Fibroblast of skin of left biceps (primary cell): ENCODE data around the gene NAPB.
"Not testable (repeated sequence)": the region's sequence is repeated elsewhere in the genome, so short reads cannot be mapped to it uniquely, and the experiment has no call there.

Experiments used
- DNase-seq, 2 experiments: peaks; one replicate each; pipeline ENCODE4 v3.0.0-alpha.2; 2013; ENCODE audit warnings: low read depth in 2 of 2

The NAPB gene

GRCh38 chr20:23420943-23421931, at the start of gene NAPB:
TSS of gene NAPB (minus strand) at chr20:23421488. CDS start at chr20:23421402, 86 bp downstream.
- peak; percentile 56 to 66 for DNase-seq

GRCh38 chr20:23466961-23467360, 45.7 kb upstream of the NAPB start:
- DNase-seq, result not testable (repeated sequence)

- no peak for DNase-seq
Measured at GRCh38 chr20:23461180-23461579, 39.9 kb upstream of the NAPB start.

DNA sequence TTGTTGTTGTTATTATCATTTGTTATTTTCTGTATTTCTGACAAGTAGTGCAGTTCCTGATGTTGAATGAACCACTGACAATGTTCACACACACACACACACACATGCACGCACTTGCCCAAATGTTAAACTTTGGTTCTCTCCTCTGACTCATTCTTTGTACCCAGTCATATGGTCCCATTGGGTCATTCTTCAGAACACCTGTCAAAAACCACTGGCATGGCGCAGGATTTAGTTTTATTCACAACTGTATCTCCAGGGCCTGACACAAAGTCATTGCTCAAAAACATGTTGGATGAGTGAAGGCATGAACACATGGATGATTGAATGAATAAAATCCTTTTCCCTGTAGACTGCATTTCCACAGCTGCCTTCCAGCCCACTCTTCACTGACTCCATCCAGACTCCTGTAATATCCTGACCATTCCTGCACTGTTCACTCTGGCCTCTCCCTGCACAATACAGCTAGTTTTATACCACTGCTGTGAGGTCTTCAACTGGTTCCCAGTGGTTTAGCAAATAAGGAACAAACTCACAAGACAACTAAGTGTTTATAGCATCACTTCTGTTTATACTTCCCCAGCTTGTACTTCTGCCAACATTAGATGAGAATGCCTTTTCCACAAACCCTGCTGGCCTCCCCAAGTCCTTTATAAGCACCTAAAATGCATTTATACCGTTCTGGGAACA, 38.3 kb upstream of the NAPB start:
- DNase-seq, result no peak

DNA sequence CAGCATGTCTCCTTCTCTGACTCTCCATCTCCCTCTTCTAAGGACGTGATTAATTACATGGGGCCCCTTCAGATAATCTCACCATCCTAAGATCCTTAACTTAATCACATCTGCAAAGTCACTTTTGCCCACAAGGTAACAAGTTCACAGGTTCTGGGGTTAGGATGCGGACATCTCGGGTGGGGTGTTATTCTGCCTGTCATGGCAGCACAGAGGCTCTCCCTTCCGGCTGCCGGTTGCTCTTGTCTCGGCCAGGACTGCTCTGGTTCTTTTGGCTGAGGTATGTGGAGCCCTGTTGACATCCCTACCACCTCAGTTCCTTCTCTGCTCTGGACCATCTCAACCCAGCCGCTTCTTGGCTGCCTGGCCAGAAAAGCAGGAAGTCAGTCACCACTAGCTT, 35.6 kb upstream of the NAPB start:
- DNase-seq, result no peak

DNA sequence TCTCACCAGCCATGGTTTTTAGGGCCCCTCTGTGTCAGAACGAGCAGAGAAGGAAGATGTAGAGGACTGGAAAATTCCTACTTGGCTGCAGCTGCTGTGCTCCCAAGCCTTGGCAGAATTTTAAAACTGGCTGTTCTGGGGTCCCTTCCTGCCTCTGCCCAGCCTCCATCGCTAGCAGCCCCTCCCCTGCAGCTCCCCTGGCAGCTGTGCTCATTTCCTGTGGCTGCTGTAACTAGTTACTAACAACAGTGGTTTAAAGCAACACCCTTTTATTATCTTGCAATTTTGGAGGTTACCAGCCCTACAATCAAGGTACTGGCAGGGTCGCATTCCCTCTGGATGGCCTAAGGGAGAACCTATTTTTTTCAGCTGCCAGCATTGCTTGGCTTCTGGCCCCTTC, 35.1 kb upstream of the NAPB start:
- no peak for DNase-seq

DNA sequence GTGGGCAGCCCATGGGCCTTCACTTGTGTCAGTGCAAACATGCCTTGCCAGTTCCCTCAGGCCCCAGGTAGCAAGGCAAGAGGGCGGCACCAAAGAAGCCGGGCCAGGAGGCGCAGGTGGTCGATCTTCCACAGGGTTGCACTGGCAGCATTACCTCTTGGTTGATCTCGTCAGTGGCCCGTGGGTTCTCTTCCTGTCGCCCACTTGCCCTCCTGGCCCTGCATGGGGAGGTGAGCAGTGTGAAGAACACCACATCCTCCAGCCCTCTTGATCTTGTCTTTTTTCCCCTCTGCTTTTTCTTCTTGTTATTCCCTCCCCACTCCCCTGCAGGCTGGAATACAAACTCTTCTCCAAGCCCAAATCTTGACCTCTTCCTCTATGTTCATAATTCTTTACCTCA, 34.4 kb upstream of the NAPB start:
- DNase-seq, result no peak

- no peak for DNase-seq
Measured at GRCh38 chr20:23454816-23455215, 33.5 kb upstream of the NAPB start.

GRCh38 chr20:23453549-23454543, 32.6 kb upstream of the NAPB start:
- no peak for DNase-seq

GRCh38 chr20:23452776-23453175, 31.5 kb upstream of the NAPB start, which contains the start of gene CST11:
TSS of gene CST11 (minus strand) at chr20:23452876. CDS start at chr20:23452811, 65 bp downstream.
- no peak for DNase-seq

GRCh38 chr20:23451956-23452487, 30.7 kb upstream of the NAPB start:
- no peak for DNase-seq

- no peak for DNase-seq
Measured at GRCh38 chr20:23450877-23451276, 29.6 kb upstream of the NAPB start.

DNA sequence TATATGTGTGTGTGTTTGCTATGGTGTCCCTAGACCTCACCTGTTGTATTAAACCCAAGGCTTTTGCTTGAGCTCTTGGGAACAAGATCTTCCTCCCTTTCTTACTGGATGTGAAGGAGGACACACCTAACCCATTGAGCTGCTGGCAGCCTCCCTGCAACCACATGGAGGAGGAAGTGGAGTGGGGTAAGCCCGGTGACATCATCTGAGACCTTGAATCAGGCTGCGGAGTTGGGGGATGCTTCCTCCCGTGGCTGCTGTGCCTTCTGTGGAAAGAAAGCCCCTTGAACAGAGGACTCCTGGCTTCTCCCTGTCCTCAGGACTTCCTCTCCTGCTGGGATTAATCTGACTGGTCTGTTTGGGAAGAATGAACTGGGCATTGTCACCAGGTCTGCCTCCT, 28.1 kb upstream of the NAPB start:
- DNase-seq, result no peak

DNA sequence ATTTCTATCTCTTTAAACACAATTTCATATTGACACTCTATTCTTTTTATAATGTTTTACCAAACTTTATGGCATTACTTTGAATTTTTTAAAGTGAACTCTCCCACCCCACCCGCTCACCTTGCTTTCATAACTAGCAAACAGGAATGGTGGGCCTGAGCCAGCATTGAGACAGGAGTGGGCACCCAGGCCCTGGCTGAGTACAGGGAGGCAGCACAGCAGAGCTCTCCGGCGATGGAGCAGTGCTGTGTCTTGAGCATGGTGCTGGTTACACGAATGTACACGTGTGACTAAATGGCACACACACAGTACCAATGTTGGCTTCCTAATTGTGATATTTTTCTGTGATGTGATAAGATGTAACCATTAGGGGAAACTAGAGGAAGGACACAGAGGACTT, 26.9 kb upstream of the NAPB start:
- no peak for DNase-seq

DNA sequence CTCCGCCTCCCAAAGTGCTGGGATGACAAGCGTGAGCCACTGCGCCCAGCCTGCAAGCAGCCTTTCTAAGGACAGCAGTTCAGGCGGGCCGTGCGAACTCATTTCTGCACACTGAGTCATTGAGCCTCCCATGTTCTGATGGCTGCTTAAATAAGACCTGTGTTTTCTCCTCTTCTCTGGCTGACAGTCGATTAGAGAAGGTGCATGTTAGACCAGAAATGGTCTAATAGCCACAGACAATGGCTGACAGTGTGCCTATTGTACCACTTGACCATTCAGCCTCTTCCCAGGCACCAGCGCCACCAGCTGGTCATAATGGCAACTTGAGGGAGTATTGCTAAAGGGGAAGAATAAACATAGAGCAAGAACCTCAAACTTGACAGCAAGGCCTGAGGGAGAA, 25.2 kb upstream of the NAPB start:
- no peak for DNase-seq

- peak; percentile 35 to 36 for DNase-seq
Measured at GRCh38 chr20:23445596-23446217, 24.4 kb upstream of the NAPB start.

GRCh38 chr20:23444859-23445258, 23.6 kb upstream of the NAPB start:
- DNase-seq, result no peak

GRCh38 chr20:23442436-23442835, 21.1 kb upstream of the NAPB start:
- DNase-seq, result no peak

- DNase-seq, result peak; percentile 34 to 36
Measured at GRCh38 chr20:23441850-23442313, 20.6 kb upstream of the NAPB start.

- DNase-seq, result no peak
Measured at GRCh38 chr20:23440004-23440403, 18.7 kb upstream of the NAPB start.

DNA sequence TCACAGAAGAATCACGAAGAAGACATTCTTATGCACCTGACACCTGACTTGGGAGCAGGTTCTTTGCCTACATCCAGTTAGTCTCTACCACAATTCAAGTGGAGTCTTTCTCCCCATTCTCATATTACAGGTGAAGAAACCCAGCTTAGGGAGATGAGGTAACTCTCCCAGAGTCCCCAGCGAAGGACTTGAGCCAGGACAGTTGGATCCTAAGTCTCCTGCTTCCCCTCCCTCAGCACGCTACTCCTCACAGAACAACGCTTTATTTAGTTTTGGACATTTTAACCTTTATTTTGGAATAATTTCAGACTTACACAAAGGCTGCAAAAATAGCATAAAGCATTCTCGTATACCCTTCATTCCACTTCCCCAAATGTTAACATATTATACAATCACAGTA, 17.4 kb upstream of the NAPB start:
- no peak for DNase-seq
